Measurements from ENCODE around the gene PRDM16. TPM values are rescaled to one million over a fixed set of nuclear protein-coding genes. Genes with fewer than 3 reads are reported as not detected.

Gene PRDM16
- polyA plus RNA-seq, 1 of the 3 experiments (the other 2 are of a cell fraction): not detected

- TF ChIP-seq EP300 (IDR thresholded peaks at IDR 0.05; ENCODE audit: borderline replicate concordance in 1 of 2, low read depth in 1 of 2, low read length in 1 of 2) (no peak), EZH2phosphoT487 (IDR thresholded peaks at IDR 0.05; ENCODE audit: borderline replicate concordance, low read depth) (no peak), TCF12 (IDR thresholded peaks at IDR 0.05) (no peak), FOXM1 (IDR thresholded peaks at IDR 0.05; ENCODE audit: low read depth) (no peak), NRF1 (IDR thresholded peaks at IDR 0.05; ENCODE audit: low read depth, low read length) (no peak), FOSL2 (IDR thresholded peaks at IDR 0.05; ENCODE audit: borderline replicate concordance, low read depth) (no peak), NFIC (IDR thresholded peaks at IDR 0.05; ENCODE audit: borderline replicate concordance) (no peak), YY1 (IDR thresholded peaks at IDR 0.05; ENCODE audit: low read depth) (no peak)
Measured at GRCh38 chr1:3415260-3416090, 346.5 kb downstream of the PRDM16 start (continued).

DNA sequence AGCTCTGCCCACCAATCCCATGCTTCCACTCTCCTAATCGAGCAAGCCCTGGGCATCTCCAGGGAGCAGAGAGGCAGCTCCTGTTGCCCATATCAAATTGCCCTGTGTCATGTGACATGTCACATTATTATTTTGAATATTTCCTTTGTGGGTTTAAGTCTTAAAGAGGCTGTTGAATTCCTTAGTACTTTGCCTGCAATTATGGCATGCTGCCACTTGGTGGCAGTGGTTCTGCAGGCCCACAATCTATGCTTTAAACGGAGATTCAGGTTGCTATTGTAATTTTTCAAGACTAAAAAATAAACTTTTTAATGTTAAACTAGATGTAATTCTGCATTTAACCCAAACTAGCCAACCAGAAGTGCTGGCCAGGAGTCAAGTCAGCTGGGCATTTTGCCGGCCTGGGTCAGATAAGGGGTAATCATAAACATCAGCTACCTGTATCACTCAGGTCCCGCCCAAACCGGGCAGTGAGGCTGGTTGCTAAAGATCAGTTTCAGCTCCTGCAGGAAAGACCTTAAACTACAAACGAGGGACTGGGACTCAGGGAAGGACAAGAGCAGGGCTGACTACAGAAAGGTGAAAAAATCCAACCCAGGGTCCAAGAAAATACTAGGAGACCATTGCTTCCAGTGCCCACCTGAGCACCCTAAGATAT is 348.2 kb downstream of the PRDM16 start:
- ChIA-PET POLR2A (no interaction called here), CTCF (interaction anchor here (0.9 to 1.8 kb wide), 5 partner anchors 7 to 469 kb away, joined by 3 to 6 read pairs (median 4); no protein-coding TSS in a partner anchor)
- peaks cover 25% of the 10 kb centered on the region for H3K27me3 ChIP-seq (ENCODE audit: insufficient read depth)
- no peaks in the 10 kb centered on the region for H3K4me1 ChIP-seq (ENCODE audit: control insufficient read depth in 1 of 2, insufficient read depth in 2 of 2, low read depth in 1 of 2, low read length in 1 of 2)
- H2AFZ ChIP-seq (ENCODE audit: low read depth): no peak overlapping the region
- no peaks in the 10 kb centered on the region for H3K9me3 ChIP-seq
- TF ChIP-seq, protein P1, sequence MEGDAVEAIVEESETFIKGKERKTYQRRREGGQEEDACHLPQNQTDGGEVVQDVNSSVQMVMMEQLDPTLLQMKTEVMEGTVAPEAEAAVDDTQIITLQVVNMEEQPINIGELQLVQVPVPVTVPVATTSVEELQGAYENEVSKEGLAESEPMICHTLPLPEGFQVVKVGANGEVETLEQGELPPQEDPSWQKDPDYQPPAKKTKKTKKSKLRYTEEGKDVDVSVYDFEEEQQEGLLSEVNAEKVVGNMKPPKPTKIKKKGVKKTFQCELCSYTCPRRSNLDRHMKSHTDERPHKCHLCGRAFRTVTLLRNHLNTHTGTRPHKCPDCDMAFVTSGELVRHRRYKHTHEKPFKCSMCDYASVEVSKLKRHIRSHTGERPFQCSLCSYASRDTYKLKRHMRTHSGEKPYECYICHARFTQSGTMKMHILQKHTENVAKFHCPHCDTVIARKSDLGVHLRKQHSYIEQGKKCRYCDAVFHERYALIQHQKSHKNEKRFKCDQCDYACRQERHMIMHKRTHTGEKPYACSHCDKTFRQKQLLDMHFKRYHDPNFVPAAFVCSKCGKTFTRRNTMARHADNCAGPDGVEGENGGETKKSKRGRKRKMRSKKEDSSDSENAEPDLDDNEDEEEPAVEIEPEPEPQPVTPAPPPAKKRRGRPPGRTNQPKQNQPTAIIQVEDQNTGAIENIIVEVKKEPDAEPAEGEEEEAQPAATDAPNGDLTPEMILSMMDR (IDR thresholded peaks at IDR 0.05): peak; percentile 47
- no peak for TF ChIP-seq GATA2 (CRISPR knock-in tag; IDR thresholded peaks at IDR 0.05)
- H3K9ac ChIP-seq: no peak overlapping the region
- H3K4me3 ChIP-seq (ENCODE audit: low read depth in 2 of 2, low read length in 1 of 2): no peak overlapping the region; a peak in 1 of 4 replicates
- H3K4me2 ChIP-seq: no peak overlapping the region
- H3K9me2 ChIP-seq: no peaks in the 10 kb centered on the region
- no peak for DNase-seq
- H3F3A ChIP-seq (replicated peaks; ENCODE audit: insufficient read depth): no peaks in the 10 kb centered on the region
- no peaks in the 10 kb centered on the region for H4K20me1 ChIP-seq (ENCODE audit: insufficient read depth)
- no peak overlapping the region for H3K27ac ChIP-seq (ENCODE audit: low read depth in 2 of 2, low read length in 1 of 2)
- 29% methylated on average over 5 of the region's 6 CpGs for WGBS (ENCODE audit: low lambda C conversion rate)
- no peaks in the 10 kb centered on the region for H3K79me2 ChIP-seq (ENCODE audit: insufficient read depth)
- no peaks in the 10 kb centered on the region for H3K36me3 ChIP-seq (replicated peaks in 1 of 2; ENCODE audit: control insufficient read depth in 1 of 2, insufficient read depth in 2 of 2, low read length in 1 of 2)

DNA sequence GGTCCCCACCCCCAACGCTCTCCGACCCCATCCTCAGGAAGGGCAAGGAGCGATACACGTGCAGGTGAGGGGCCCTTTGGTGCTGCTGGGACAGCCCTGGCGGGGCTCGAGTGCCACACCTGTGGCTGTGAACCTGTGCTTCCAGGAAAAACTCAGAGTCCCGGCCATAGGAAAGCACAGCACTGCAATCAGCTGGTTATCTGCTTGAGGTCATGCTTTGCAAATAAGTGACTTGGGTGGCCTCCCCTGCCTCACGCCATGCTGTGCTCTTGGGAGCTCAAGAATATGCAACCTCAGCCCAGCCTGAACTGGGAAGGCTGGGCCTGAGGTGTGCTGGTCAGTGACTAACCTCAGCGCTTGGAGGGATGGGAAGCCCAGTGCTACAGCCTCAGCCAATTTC is 348.9 kb downstream of the PRDM16 start:
- H3K4me1 ChIP-seq (ENCODE audit: control insufficient read depth in 1 of 2, insufficient read depth in 2 of 2, low read depth in 1 of 2, low read length in 1 of 2): no peaks in the 10 kb centered on the region
- POLR2A ChIA-PET: no interaction called here

More for the DNA sequence above, 348.9 kb downstream of the PRDM16 start:
- H3K9ac ChIP-seq: no peak overlapping the region
- CTCF ChIA-PET: interaction anchor here (0.9 to 1.8 kb wide), 3 partner anchors 12 to 470 kb away, joined by 3 to 6 read pairs (median 5); no protein-coding TSS in a partner anchor
- no CpG with 5 or more reads among the region's 9 CpGs for WGBS (ENCODE audit: low lambda C conversion rate)
- H3K27ac ChIP-seq (ENCODE audit: low read depth in 2 of 2, low read length in 1 of 2): no peak overlapping the region
- no peaks in the 10 kb centered on the region for H3K9me2 ChIP-seq
- no peak for DNase-seq
- H3F3A ChIP-seq (replicated peaks; ENCODE audit: insufficient read depth): no peaks in the 10 kb centered on the region
- no peaks in the 10 kb centered on the region for H3K79me2 ChIP-seq (ENCODE audit: insufficient read depth)
- H3K36me3 ChIP-seq (replicated peaks in 1 of 2; ENCODE audit: control insufficient read depth in 1 of 2, insufficient read depth in 2 of 2, low read length in 1 of 2): no peaks in the 10 kb centered on the region
- TF ChIP-seq FOSL2 (IDR thresholded peaks at IDR 0.05; ENCODE audit: borderline replicate concordance, low read depth) (no peak), TEAD4 (IDR thresholded peaks at IDR 0.05; ENCODE audit: borderline replicate concordance, insufficient read depth) (no peak), YY1 (IDR thresholded peaks at IDR 0.05; ENCODE audit: low read depth) (no peak), FOXM1 (IDR thresholded peaks at IDR 0.05; ENCODE audit: low read depth) (no peak), RFX5 (IDR thresholded peaks at IDR 0.05; ENCODE audit: low read length) (no peak), GABPA (IDR thresholded peaks at IDR 0.05; ENCODE audit: low read depth) (no peak), SMC3 (IDR thresholded peaks at IDR 0.05; ENCODE audit: low read depth, low read length) (no peak)
- H3K4me3 ChIP-seq (ENCODE audit: low read depth in 2 of 2, low read length in 1 of 2): no peak overlapping the region
- no peaks in the 10 kb centered on the region for H4K20me1 ChIP-seq (ENCODE audit: insufficient read depth)
- H3K27me3 ChIP-seq (ENCODE audit: insufficient read depth): peaks cover 29% of the 10 kb centered on the region
- no peak overlapping the region for H2AFZ ChIP-seq (ENCODE audit: low read depth)
- H3K9me3 ChIP-seq: no peaks in the 10 kb centered on the region
- H3K4me2 ChIP-seq: no peak overlapping the region

Measured in SK-N-SH (cell line).